ENCODE results near the gene BDKRB2.

BDKRB2 gene

DNA sequence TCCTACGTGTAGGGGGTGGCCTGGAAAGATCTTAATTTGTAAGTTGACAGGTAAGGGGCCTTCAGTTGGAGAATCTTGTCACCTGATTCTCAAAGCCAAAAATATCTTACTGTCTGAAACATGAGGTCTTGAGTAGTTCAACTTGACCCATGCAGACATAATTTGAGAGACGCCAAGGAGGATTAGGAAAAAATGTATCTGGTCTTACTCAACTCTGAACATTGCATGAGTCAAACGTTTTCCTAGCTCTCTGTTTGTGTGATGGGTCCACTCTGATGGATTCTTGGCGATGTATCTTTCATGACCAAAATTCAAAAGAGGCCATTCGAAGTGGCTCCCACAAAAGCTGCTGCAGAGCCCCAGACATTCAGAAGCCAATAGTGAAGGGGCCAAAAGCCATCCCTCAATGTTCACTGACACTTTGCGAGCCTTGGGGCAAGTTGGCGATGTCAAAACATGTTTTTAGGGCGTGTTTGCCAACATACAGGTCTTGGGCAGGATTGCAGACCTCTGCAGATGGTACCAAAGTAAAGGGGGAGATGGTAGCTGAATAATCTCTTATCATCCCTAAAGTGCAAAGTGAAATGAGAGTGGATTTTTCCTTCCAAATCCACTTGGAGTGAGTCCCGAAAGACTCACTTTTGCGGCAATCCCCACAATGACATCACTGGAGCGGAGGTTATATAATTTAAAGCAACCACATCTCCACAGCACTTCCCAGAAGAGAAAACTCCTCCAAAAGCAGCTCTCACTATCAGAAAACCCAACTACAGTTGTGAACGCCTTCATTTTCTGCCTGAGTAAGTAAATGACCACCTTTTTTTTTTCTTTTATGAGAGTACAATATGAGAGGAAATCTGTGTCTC lies 51.1 kb downstream of the BDKRB2 start, which contains the start of gene BDKRB1:
TSS of gene BDKRB1 (plus strand) at position 710 of the 866 bp plus-strand sequence. CDS start 7,473 bp downstream, outside the sequence.
- no peak for DNase-seq

DNA sequence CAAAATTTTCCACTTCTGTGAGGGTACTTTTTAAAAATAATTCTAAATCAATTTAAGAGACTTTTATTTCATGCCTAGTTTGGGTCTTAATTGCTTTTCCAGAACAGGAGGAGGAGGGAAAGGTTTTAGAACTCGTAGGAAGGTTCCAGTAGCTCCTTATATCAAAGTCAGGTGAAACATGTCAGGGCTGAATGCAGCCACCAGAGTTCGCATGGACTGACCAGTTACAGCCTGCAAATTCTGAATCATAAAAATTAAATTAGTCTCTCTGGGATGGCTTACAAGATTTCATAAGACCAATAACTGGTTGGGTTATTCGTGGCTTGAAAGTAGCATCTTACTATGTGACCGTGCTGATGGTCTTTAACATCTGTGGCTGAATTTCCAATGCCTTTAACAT lies 51.8 kb downstream of the BDKRB2 start:
- DNase-seq = no peak

DNA sequence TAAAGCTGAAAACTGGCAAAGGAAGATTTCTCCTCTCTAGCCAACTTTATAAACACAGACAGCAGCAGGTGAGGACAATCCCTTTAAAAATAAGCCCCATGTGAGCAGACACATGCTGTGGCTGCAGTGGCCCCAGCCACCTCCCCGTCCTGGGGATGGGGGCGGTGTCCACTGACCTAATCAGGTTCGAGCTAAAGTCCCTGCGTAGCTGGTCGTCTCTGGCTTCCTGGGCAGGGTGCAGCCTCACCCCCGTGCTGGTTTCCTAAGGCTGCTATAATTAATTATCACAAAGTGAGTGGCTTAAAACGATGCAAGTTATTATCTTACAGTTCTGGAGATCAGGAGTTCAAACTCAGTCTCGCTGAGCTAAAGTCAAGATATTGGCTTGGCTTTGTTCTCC lies 52.4 kb downstream of the BDKRB2 start:
- DNase-seq = no peak

DNA sequence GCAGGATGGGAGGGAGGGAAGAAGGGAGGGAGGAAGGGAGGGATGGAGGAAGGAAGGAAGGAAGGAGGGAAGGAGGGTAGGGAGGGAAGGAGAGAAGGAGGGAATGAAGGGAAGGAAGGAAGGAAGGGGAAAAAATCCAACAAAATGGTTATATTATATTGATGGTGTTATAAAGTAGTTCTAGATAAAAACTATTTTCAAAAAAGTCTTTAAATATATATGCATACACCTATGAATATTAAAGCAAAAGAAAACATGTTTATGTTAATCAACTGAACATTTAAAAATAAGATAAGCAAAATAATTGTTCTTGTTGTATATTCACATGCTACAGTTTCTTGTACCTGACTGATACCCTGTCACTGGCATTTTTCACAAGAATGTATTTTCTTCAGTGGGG lies 53.3 kb downstream of the BDKRB2 start:
- DNase-seq = no peak

DNA sequence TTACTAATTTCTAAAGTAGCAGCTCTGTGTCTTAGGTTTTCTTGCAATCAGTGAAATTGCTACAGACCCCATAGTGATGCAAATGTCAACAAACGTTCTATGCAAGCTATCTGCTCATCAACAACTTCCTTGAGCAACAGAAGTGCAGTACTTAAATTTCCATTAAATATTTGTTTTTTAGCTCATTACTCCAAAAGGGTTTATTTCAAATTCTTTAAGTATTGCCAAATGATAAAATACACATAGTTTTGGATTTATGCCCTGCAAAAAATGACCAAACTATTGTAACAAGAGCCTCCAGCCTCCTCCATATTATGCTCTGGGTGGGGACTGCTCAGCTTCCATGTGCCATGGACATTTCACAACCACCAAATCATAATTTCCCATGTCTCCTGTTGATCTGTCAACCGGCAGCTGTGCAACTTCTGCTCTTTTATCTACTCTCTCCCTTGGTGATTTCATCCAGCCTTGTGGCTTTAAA lies 55.7 kb downstream of the BDKRB2 start:
- DNase-seq = no peak

DNA sequence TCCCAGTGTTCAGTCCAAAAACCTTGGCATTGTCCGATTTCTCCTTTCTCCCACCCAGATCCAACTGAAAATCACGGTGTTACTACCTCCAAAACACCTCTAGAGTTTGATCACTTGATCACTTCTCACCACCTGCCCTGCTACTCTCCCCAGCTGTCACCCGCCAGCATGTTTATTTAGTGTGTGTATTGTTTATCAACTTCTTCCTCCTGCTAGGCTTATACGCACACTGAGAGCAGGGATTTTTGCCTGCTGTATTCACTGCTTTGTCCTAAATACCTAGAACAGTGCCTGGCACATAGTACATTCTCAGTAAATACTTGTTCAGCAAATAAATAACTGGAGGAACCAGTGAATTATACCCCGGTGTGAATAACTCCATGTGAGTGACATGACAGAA lies 56.4 kb downstream of the BDKRB2 start:
- no peak for DNase-seq

DNA sequence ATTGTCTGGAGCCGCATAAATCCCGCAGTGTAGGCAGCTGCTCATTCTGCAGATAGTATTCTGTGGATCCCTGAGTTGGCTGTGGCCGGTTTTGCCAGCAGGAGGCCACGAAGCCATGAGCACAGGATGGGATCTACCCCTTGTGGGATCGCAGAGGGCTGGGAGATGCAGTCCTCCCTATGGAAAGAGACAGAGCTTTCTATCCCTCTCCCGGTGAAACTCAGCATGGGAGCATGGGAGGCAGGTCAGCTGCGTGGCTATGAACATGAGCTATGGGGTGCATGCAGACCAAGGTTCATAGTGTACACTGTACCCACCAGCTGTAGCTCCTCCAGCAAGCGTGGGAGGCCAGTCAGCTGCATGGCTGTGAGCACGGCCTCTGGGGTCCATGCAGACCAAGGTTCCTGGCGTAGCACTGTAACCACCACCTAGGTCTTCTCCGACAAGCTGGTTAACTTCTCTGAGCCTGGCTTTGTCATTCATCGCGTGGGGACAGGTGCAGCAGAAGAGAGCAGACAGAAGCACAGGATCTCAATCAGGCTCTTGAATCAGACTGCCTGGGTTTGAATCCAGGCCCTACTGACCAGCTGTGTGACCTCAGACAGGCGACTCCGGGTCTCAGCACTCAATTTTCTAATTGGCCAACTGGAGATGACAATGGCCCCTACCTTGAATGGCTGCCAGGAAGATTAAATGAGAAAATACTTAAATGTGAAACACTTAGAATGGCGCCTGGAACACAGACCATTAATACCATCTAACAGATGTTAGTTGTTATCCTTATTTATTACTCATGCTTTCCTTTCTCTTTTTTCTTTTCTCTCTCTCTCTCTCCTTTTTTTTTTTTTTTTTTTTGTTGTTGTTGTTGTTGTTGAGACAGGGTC lies 57.4 kb downstream of the BDKRB2 start:
- no peak for DNase-seq

DNA sequence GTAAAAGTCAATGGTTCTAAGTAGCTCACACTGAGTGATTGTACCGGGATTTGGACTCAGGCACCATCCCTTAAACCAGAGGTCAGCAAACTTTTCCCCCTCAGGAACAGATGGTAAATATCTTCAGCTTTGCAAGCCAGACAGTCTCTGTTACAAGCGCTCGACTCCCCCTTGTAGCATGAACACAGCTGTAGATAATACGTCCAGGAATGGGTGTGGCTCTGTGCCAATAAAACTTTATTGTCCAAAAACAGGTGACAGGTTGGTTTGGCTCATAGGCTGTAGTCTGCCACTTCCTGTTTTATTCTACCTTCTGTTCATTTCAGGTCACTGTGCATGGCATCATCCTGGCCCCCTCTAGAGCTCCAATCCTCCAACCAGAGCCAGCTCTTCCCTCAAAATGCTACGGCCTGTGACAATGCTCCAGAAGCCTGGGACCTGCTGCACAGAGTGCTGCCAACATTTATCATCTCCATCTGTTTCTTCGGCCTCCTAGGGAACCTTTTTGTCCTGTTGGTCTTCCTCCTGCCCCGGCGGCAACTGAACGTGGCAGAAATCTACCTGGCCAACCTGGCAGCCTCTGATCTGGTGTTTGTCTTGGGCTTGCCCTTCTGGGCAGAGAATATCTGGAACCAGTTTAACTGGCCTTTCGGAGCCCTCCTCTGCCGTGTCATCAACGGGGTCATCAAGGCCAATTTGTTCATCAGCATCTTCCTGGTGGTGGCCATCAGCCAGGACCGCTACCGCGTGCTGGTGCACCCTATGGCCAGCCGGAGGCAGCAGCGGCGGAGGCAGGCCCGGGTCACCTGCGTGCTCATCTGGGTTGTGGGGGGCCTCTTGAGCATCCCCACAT lies 58.9 kb downstream of the BDKRB2 start:
- DNase-seq = no peak

DNA sequence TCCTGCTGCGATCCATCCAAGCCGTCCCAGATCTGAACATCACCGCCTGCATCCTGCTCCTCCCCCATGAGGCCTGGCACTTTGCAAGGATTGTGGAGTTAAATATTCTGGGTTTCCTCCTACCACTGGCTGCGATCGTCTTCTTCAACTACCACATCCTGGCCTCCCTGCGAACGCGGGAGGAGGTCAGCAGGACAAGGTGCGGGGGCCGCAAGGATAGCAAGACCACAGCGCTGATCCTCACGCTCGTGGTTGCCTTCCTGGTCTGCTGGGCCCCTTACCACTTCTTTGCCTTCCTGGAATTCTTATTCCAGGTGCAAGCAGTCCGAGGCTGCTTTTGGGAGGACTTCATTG lies 59.5 kb downstream of the BDKRB2 start:
- DNase-seq = no peak

DNA sequence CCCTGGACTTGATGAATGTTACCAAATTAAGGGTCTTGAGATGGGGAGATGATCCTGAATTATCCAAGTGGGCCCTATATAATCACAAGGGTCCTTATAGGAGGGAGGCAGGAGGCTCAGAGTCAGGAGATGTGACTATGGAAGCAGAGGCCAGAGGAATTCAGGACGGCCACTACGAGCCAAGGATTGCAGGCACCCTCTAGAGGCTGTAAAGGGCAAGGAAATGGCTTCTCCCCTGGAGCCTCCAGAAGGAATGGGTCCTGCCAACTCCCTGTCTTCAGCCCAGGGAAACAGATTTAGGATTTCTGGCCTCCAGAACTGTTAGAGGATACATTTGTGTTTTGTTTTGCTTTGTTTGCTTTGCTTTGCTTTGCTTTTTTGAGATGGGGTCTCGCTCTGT lies 60.2 kb downstream of the BDKRB2 start:
- no peak for DNase-seq

DNA sequence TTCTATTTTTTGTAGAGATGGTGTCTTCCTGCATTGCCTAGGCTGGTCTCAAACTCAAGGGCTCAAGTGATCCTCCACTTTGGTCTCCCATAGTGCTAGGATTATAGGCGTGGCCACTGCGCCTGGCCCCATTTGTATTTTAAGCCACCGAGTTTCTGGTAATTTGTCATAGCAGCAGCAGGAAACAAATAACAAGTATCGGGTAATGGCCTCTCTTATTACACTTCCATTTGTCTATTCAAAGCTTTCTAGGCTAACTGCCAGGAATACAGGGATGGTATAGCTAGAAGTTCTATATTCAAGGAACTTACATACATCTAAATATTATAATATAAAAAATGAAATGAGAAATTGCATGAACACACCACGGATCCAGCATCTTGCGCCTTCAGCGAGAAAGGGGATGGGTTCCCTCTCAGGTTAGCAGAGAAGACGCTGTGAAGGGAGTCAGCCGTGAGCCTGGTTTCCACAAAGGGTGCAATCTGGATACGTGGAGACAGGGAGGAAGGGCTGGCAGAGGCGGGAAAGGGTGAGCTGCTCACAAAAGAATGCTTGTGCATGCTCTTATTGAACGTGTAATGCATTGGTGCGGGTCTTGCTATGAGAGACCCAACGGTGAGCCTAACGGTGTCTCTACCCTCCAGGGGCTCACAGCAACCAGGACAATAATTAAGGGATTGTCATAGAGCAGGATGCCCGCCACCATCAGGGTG lies 60.9 kb downstream of the BDKRB2 start:
- no peak for DNase-seq

DNA sequence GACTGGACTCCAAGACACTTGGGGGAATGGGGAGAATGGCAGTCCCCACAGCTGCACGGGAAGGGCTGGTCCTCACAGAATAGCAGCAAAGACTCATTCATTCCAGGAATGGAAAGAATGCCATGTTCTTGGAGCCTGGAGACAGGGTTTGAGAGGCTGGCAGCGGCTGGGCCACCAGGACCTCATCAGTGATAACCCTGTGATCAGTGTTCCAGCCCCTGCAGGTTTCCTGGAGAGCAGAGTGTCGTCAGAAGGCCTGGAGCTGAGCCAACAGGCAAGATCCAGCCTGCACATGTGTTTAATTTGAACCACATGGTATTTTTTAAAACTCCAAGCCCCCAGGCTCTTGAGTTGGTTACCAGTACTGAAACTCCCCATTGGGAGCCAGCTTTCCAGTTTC lies 62.7 kb downstream of the BDKRB2 start:
- DNase-seq = no peak

DNA sequence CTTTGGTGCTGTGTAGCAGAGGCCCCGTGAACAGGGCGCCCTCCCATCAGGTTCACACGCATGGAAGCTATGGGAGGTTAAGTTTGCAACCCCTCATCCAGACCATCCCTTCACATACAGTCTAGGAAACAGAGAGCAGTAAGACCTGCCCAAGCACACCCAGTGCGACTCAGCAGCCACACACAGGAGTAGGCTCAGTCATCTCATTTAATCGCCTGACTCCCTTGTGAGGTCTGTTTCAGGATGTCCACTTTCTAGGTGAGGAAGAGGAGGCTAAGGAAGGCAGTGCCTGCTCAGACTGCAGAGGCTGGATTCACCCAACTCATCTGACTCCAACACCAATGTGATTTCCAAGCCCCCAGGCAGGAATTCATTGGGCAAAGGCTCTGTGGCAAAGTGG lies 63.3 kb downstream of the BDKRB2 start:
- no peak for DNase-seq

DNA sequence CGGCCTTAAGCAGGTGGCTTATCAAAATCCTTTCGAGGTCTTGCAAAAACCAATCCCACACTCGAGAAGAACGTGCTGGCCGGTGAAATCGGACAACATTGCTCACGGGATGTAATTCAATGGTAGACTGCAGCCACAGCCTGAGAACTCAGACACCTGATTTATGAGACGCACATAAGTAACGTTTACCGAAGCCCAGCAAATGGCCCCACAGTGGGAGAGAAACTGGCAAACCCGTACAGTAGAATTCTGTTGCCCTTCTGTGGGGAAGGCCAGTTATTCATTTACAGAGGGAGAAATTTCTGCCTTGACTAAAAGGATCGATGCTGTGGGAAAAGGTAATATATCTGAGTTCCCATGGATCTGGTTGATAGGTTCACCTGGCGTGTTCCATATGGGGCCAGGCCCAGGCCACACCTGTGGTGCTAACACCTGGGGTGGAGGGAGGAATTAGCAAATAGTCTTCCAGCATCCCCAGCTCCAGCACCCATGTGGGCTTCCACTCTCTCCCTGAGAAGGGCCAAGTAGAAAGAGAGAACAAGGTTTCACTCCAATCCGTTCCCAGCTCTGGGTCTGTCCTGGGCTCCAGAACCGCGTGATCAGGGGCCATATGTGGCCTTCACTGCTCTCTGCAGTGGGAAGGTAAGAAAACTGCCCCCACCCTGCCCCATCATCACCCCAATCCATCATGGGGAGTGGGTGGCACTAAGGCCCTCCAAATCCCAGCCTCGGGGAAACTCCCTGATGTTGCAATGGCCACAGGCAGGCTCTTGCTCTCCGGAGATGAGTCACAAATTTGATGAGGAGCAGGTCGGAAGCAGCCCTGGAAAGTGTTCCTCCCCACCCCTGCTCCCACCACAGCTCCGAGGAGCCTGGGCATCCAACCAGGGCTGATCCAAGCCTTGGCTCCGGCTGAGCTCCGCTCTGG lies 64.1 kb downstream of the BDKRB2 start:
- DNase-seq = no peak

DNA sequence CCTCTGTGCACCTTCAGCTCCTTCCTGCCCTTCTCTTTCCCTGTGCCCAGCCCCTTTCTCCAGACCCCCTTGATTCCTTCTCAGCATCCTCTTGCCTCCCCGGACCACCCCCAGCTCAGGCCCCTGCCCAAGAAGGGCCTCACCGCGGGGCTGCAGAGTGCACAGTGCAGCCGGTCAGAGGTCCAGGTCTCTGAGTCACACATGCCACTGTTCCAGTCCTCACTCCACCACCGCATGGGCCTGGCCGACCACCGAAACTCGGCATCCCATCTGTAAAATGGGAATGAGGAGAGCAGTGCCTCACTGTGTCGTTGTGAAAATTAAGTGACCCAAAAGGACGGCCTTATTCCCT lies 64.7 kb downstream of the BDKRB2 start:
- DNase-seq = no peak

DNA sequence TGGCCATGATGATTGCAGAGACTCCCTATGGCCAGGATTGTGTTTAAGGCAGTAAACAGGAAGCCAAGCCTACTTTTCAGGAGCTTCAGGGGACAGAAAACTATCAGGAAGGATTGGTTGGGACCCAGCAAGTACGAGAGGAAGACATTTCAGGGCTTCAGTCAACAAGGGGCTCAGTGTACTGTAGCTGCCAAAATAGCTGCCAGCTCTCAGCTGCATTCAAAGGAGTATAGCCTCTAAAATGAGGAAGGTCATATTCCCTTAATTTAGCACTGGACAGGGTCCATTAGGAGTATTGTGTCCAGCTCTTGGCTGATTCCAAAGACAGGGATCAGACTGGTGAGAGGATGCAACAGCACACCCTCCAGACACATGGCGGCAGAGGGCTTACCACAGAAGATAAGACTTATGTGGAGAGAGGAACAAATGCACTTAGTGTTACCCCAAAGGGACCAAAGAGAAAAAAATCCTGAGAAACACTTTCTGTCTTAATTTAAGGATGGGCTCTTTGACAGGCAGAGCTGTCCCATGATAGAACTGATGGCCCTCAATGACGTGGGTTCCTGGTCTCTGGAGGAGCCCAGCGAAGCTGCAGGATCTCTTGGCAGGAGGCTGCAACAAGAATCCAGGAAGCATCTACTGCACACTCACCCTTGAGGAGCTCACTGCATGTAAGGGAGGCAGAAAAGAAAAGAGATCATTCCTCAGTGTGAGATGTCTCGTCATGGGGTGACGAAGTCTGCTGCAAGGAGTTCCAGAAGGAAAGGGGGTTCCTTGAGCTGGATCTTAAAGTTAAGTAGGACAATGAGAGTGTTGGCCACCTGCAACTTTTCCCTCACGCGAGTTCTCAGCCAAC lies 66.2 kb downstream of the BDKRB2 start:
- no peak for DNase-seq

DNA sequence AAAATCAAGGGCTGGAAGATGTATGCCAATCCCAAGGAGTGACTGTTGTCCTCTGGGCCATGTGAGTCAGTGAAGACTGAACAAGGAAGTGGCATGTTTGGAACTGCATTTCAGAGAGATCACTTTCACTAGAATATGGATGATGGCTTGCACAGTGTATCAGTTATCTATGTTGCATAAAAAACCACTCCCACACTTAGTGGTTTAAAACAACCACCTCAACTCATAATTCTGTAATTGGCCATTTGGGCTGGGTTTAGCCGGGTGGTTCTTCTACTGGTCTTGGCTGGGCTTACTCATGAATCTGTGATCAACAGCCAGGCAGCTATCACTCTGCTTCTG lies 66.8 kb downstream of the BDKRB2 start:
- no peak for DNase-seq

DNA sequence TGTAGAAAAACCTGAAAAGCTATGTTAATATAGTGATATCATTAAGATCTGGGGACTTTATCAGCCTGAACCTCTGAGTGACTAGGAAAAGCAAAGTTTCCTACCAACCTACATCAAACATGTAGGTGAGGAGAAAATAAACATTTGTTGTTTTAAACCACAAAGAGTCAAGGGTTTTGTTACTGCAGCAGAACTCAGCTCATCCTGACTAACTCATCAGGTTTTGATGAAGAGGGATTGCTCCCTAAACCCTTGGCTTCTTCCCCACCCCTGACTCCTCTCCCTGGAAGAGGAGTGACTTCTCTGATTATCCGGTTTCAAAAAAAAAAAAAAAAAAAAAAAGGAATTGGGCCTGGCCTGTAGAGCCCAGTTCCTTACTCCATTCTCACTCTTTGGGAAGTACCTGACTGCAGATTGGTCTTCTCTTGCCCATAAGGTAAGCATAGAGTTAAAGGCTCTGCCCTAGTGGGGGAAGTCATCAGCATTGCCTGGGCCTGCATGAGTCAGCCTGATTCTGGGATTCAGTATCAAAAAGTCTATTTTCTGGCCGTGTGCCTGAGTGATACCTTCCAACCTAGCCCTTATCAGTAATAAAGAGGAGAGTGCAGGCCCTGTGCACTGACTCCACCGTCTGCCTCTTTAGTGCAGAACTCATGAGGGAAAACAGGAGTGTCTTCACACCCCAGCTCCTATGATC lies 68.3 kb downstream of the BDKRB2 start:
- no peak for DNase-seq

DNA sequence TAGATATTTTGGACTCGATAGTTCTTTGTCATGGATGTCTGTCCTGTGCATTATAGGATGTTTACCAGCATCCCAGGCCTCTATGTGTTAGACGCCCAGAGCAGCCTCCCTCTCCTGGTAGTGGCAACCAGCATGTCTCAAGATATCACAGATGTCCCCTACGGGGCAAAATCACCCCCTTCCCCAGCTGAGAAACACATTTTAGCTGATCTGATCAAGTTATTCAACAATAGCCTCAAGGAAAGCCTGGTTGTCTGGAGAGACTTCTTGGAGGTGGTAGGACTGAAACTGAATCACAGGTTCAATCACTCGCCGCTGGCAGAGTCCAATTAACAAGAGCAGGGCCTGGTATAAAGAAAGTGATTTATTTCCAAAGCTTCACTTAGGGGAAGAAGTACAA lies 69.0 kb downstream of the BDKRB2 start:
- no peak for DNase-seq

DNA sequence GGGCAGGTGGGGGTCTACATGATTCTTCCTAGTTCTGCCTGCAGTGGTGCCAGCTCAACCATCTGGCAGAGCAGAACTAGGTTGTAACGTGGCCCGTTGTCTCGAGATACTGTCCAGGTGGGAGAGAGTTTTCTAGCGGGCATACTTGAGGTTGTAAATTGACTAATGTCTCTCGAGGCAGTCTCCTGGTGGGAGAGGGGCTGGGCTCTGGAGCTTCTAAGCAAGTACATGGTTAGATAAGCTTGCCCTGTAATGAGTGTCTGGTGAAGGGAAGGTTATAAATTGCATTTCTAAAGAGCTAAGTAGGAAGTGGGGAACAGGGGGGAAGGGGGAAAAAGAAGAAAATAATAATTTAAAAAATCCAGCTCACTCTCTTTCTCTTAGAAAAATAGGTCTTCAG lies 69.5 kb downstream of the BDKRB2 start:
- DNase-seq = no peak
